H1 (cell line): ENCODE data around the gene SORCS3. TPM values are rescaled to one million over a fixed set of nuclear protein-coding genes. Genes with fewer than 3 reads are reported as not detected.

Experiments used
- CTCF ChIA-PET: fragments of 300-600 bp; sonication (Branson Sonifier 250); formaldehyde crosslinking; loops from one replicate; lab custom pipeline; 2021; ENCODE audit not compliant: partially characterized antibody; lab: Charles Lee
- POLR2A ChIA-PET: fragments of 300-600 bp; sonication (Branson Sonifier 250); formaldehyde crosslinking; loops from one replicate; lab custom pipeline; 2021; ENCODE audit warnings: inconsistent platforms; ENCODE audit not compliant: partially characterized antibody; lab: Charles Lee
- DNase-seq, 2 experiments: peaks; one replicate each; pipeline versions ENCODE4 v3.0.0 to v3.0.0-alpha.2; 2010 to 2022; ENCODE audit warnings: low spot score in 2 of 2, low read depth in 1 of 2, mixed read lengths in 1 of 2
- FAIRE-seq: peaks from 2 replicates; lab custom pipeline; 2011; peaks lifted over from hg19 to GRCh38; lab: Jason Lieb, UNC
- H2AFZ ChIP-seq: 2 replicates; pipeline ENCODE4 v1.8.1; 2012; ENCODE audit warnings: low read length, inconsistent platforms
- H2AK5ac ChIP-seq: 2 replicates; pipeline ENCODE4 v1.6.1; 2013; ENCODE audit warnings: low read depth, low read length
- H2BK120ac ChIP-seq: replicated peaks from 2 replicates; pipeline ENCODE3; 2013; ENCODE audit warnings: low read depth, low read length, inconsistent platforms
- H2BK12ac ChIP-seq: 2 replicates; pipeline ENCODE4 v1.6.1; 2013; ENCODE audit warnings: low read depth, low read length
- H2BK15ac ChIP-seq: 2 replicates; pipeline ENCODE4 v1.6.1; 2013; ENCODE audit warnings: low read length
- H2BK20ac ChIP-seq: 2 replicates; pipeline ENCODE4 v1.6.1; 2013; ENCODE audit warnings: low read length
- H2BK5ac ChIP-seq: 2 replicates; pipeline ENCODE4 v1.6.1; 2013; ENCODE audit warnings: low read depth, low read length
- H3K14ac ChIP-seq: 2 replicates; pipeline ENCODE4 v1.6.1; 2013; ENCODE audit warnings: inconsistent platforms; ENCODE audit not compliant: insufficient read length
- H3K18ac ChIP-seq: 2 replicates; pipeline ENCODE4 v1.6.1; 2013; ENCODE audit warnings: low read length; ENCODE audit errors: extremely low read depth
- H3K23ac ChIP-seq: 2 replicates; pipeline ENCODE4 v1.6.1; 2013; ENCODE audit warnings: inconsistent platforms; ENCODE audit not compliant: insufficient read length
- H3K23me2 ChIP-seq: 2 replicates; pipeline ENCODE4 v1.6.1; 2013; ENCODE audit warnings: low read depth, low read length
- H3K27ac ChIP-seq: 2 replicates; pipeline ENCODE4 v1.6.1; 2011; ENCODE audit warnings: low read depth, low read length, inconsistent platforms
- H3K27me3 ChIP-seq, 4 experiments: replicated peaks in 1 of 4; 1 replicate in 1 of 4; 2 replicates in 3 of 4; pipeline versions ENCODE4 v1.6.1 to v1.8.1; 2011 to 2013; ENCODE audit warnings: low read length in 3 of 4, mild to moderate bottlenecking in 3 of 4, inconsistent platforms in 2 of 4, mixed read lengths in 2 of 4, moderate library complexity in 1 of 4; ENCODE audit not compliant: control insufficient read depth in 3 of 4, insufficient read depth in 3 of 4; ENCODE audit errors: extremely low read depth in 1 of 4
- H3K36me3 ChIP-seq, 4 experiments: 2 replicates each; pipeline versions ENCODE4 v1.6.1 to v1.8.1; 2011 to 2013; ENCODE audit warnings: mild to moderate bottlenecking in 4 of 4, low read length in 3 of 4, moderate library complexity in 2 of 4, control low read depth in 1 of 4, inconsistent platforms in 1 of 4; ENCODE audit not compliant: insufficient read depth in 4 of 4, control insufficient read depth in 2 of 4
- H3K4ac ChIP-seq: replicated peaks from 2 replicates; pipeline ENCODE3; 2013; ENCODE audit warnings: low read length, low read depth, mixed read lengths, inconsistent platforms; ENCODE audit not compliant: insufficient read length
- H3K4me1 ChIP-seq, 4 experiments: replicated peaks in 1 of 4; 1 replicate in 1 of 4; 2 replicates in 3 of 4; pipeline versions ENCODE4 v1.6.1 to v1.8.1; 2011 to 2013; ENCODE audit warnings: low read length in 3 of 4, inconsistent platforms in 2 of 4, mixed read lengths in 1 of 4; ENCODE audit not compliant: insufficient read depth in 4 of 4, control insufficient read depth in 3 of 4
- H3K4me2 ChIP-seq, 2 experiments: 2 replicates each; pipeline versions ENCODE4 v1.6.1 to v1.8.1; 2011 to 2013; ENCODE audit warnings: low read depth in 2 of 2, low read length in 2 of 2, control low read depth in 1 of 2, inconsistent platforms in 1 of 2, mild to moderate bottlenecking in 1 of 2; ENCODE audit not compliant: insufficient read depth in 1 of 2
- H3K4me3 ChIP-seq, 4 experiments: fragments of 200-600, 300-600 bp in 1 of 4; sonication (generic), shearing (Covaris generic), sonication (Bioruptor Twin) in 1 of 4; 2 replicates each; pipeline versions ENCODE4 v1.5.1 to v1.8.1; 2011 to 2016; ENCODE audit warnings: low read length in 4 of 4, low read depth in 3 of 4, control low read depth in 2 of 4, inconsistent platforms in 2 of 4, mild to moderate bottlenecking in 2 of 4, mixed read lengths in 1 of 4, moderate library complexity in 1 of 4; ENCODE audit not compliant: insufficient read depth in 2 of 4; ENCODE audit errors: extremely low read depth in 1 of 4
- H3K56ac ChIP-seq: replicated peaks from 2 replicates; pipeline ENCODE3; 2013; ENCODE audit warnings: low read depth, mild to moderate bottlenecking, mixed read lengths, low read length, inconsistent platforms; ENCODE audit not compliant: insufficient read length
- H3K79me1 ChIP-seq: 2 replicates; pipeline ENCODE4 v1.6.1; 2013; ENCODE audit warnings: low read depth, low read length, control low read depth
- H3K79me2 ChIP-seq, 2 experiments: 2 replicates each; pipeline versions ENCODE4 v1.6.1 to v1.8.1; 2012 to 2013; ENCODE audit warnings: low read length in 2 of 2, mild to moderate bottlenecking in 2 of 2, inconsistent platforms in 1 of 2; ENCODE audit not compliant: insufficient read depth in 2 of 2, control insufficient read depth in 1 of 2
- H3K9ac ChIP-seq, 4 experiments: replicated peaks in 1 of 4; 1 replicate in 1 of 4; 2 replicates in 3 of 4; pipeline versions ENCODE4 v1.6.1 to v1.8.1; 2011 to 2013; ENCODE audit warnings: low read depth in 3 of 4, low read length in 3 of 4, control low read depth in 2 of 4, mild to moderate bottlenecking in 2 of 4, moderate library complexity in 2 of 4, inconsistent platforms in 1 of 4; ENCODE audit errors: extremely low read depth in 1 of 4
- H3K9me3 ChIP-seq, 2 experiments: 2 replicates each; pipeline versions ENCODE4 v1.6.1 to v1.8.1; 2012 to 2013; ENCODE audit warnings: mild to moderate bottlenecking in 2 of 2, moderate library complexity in 2 of 2, control low read depth in 1 of 2, inconsistent platforms in 1 of 2, low read depth in 1 of 2, low read length in 1 of 2, mixed read lengths in 1 of 2; ENCODE audit not compliant: insufficient read depth in 2 of 2
- H4K20me1 ChIP-seq, 2 experiments: replicated peaks in 1 of 2; 2 replicates each; pipeline versions ENCODE3 to v1.8.1; 2011 to 2013; ENCODE audit warnings: inconsistent platforms in 2 of 2, low read length in 2 of 2, mild to moderate bottlenecking in 1 of 2; ENCODE audit not compliant: insufficient read depth in 2 of 2, control insufficient read depth in 1 of 2
- H4K5ac ChIP-seq: 2 replicates; pipeline ENCODE4 v1.6.1; 2013; ENCODE audit warnings: low read length, low read depth, mixed read lengths, inconsistent platforms; ENCODE audit not compliant: insufficient read length
- H4K8ac ChIP-seq: 2 replicates; pipeline ENCODE4 v1.8.0; 2013; ENCODE audit warnings: mild to moderate bottlenecking, moderate library complexity, low read length, inconsistent platforms; ENCODE audit not compliant: insufficient read depth; ENCODE audit errors: extremely low read depth
- H4K91ac ChIP-seq: replicated peaks from 2 replicates; pipeline ENCODE3; 2013; ENCODE audit warnings: low read length, mixed read lengths, inconsistent platforms; ENCODE audit not compliant: insufficient read length
- FOSL1 ChIP-seq: IDR thresholded peaks from 2 replicates; pipeline ENCODE4 v1.6.1; 2011; ENCODE audit warnings: mild to moderate bottlenecking, low read depth, low read length, moderate library complexity; ENCODE audit not compliant: insufficient read depth
- NANOG ChIP-seq: IDR thresholded peaks from 2 replicates; pipeline ENCODE4 v1.6.1; 2011; ENCODE audit warnings: low read length, low read depth, mild to moderate bottlenecking, inconsistent platforms; ENCODE audit not compliant: insufficient read depth, poor library complexity, severe bottlenecking
- RAD21 ChIP-seq, 2 experiments: IDR thresholded peaks in 1 of 2; conservative IDR thresholded peaks in 1 of 2; 2 replicates each; pipeline ENCODE4 v1.6.1; 2011; ENCODE audit warnings: low read depth in 2 of 2, low read length in 2 of 2, improper control_type of control experiment in 1 of 2, inconsistent platforms in 1 of 2, mild to moderate bottlenecking in 1 of 2, moderate library complexity in 1 of 2
- TAF1 ChIP-seq: IDR thresholded peaks from 2 replicates; pipeline ENCODE4 v1.6.1; 2011; ENCODE audit warnings: mild to moderate bottlenecking, low read depth, low read length
- WGBS, 2 experiments: shearing (Covaris generic) in 1 of 2; methylation state at CpG; one replicate each; pipeline versions ENCODE4 v1.1.6 to v1.1.7; 2013 to 2015; ENCODE audit warnings: low lambda C conversion rate in 2 of 2, mixed read lengths in 2 of 2, inconsistent platforms in 1 of 2, low coverage in 1 of 2, missing lambda C conversion rate in 1 of 2; ENCODE audit not compliant: insufficient replicate concordance in 2 of 2, insufficient coverage in 1 of 2, insufficient read length in 1 of 2; ENCODE audit errors: extremely low coverage in 1 of 2, missing lambda C conversion rate in 1 of 2; 5-methylcytosine and 5-hydroxymethylcytosine counted together
- polyA plus RNA-seq, 7 experiments: library from polyadenylated mRNA; depleted of rRNA in 3 of 7; stranded (reverse) in 5 of 7; unstranded in 2 of 7; fragments of >200 nt in 5 of 7; fragments of 200-250 nt in 2 of 7; gene quantifications; 1 replicate in 5 of 7; 2 replicates in 1 of 7; 4 replicates in 1 of 7; pipeline versions ENCODE4 v1.2.1 to v1.2.3, GENCODE V29; 2011 to 2013; ENCODE audit warnings: missing spikeins in 2 of 7, mixed read lengths in 2 of 7
- total RNA-seq: library from RNA; stranded (reverse); fragmentation: NEBNext Ultra II Directional; extraction: Animal tissue kit (Norgen Biotek cat#: 25700); gene quantifications from 2 replicates; pipeline ENCODE4 v1.2.1, GENCODE V29; 2021

SORCS3 gene
- total and polyA plus RNA-seq, 2 of the 8 experiments (the other 6 are each of a cell fraction or from before 2014, with no cell fraction given) = 0.26 to 0.88 TPM

DNA sequence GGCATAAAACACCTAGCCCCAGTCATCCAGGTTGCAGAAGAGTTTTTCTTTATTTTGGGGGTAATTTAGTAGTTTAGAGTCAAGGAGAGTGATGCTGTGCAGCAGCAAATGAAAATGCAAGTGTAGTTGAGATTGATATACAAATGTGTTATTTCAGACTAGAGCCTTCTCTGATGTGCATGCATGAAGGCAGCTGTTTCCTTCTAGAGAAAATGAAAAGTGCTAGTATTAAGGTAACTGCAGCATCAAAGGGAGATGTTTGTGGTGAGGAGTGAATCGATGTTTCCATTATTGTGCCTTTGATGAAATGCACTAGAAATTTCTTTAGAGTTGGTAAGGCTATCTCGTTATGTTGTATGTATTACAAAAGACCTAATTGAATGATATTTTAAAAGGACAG is 339.3 kb downstream of the SORCS3 start:
- FAIRE-seq = no peak
- H3K4ac ChIP-seq = no peak overlapping the region

More for the DNA sequence above, 339.3 kb downstream of the SORCS3 start:
- Histone ChIP-seq H3K4me1 (no peaks in the 10 kb centered on the region), H3K79me1 (no peaks in the 10 kb centered on the region), H2BK12ac (no peak overlapping the region), H4K91ac (no peak overlapping the region), H3K4me2 (no peak overlapping the region), H2BK15ac (no peak overlapping the region), H2AFZ (no peak overlapping the region), H4K8ac (no peak overlapping the region), H2BK120ac (no peak overlapping the region), H3K9ac (no peak overlapping the region), H3K36me3 (no peaks in the 10 kb centered on the region), H2BK20ac (no peak overlapping the region), H4K5ac (no peak overlapping the region), H3K23me2 (no peaks in the 10 kb centered on the region), H3K56ac (no peak overlapping the region), H3K27me3 (no peaks in the 10 kb centered on the region), H3K4me3 (no peak overlapping the region), H2AK5ac (no peak overlapping the region), H3K27ac (no peak overlapping the region), H3K9me3 (no peaks in the 10 kb centered on the region), H3K18ac (no peak overlapping the region), H2BK5ac (no peak overlapping the region), H3K23ac (no peak overlapping the region), H3K79me2 (no peaks in the 10 kb centered on the region), H3K14ac (no peak overlapping the region), H4K20me1 (no peaks in the 10 kb centered on the region)
- ChIA-PET CTCF (no interaction called here), POLR2A (no interaction called here)
- WGBS, 2 experiments = 89% methylated on average over 2 of the region's 2 CpGs; no CpG with 5 or more reads in 1 of the 2 experiments
- TF ChIP-seq FOSL1 = no peak
- TF ChIP-seq TAF1 = no peak
- TF ChIP-seq NANOG = no peak
- no peak for TF ChIP-seq RAD21 (IDR thresholded peaks at IDR 0.05 in 1 of 2, conservative IDR thresholded peaks at IDR 0.05 in 1 of 2; ENCODE audit: low read depth in 2 of 2, low read length in 2 of 2)
- no peak for DNase-seq
